ENCODE measurements around the gene SAMD4A. TPM values are rescaled to one million over a fixed set of nuclear protein-coding genes. Genes with fewer than 3 reads are reported as not detected.

SAMD4A gene
- polyA plus RNA-seq, 1 experiment = 13.4 TPM

GRCh38 chr14:54836231-54836630 lies 269.3 kb downstream of the SAMD4A start:
- ChIA-PET POLR2A (no interaction called here), CTCF (no interaction called here)
- peaks cover 5% of the 10 kb centered on the region; the same call in 1 of the 2 replicates for H3K27me3 ChIP-seq (ENCODE audit: control insufficient read depth, insufficient read depth, low read length)
- H3K36me3 ChIP-seq (ENCODE audit: control insufficient read depth, insufficient read depth, low read length) = no peaks in the 10 kb centered on the region
- DNase-seq (ENCODE audit: low read depth) = no peak
- TF ChIP-seq, protein P1, sequence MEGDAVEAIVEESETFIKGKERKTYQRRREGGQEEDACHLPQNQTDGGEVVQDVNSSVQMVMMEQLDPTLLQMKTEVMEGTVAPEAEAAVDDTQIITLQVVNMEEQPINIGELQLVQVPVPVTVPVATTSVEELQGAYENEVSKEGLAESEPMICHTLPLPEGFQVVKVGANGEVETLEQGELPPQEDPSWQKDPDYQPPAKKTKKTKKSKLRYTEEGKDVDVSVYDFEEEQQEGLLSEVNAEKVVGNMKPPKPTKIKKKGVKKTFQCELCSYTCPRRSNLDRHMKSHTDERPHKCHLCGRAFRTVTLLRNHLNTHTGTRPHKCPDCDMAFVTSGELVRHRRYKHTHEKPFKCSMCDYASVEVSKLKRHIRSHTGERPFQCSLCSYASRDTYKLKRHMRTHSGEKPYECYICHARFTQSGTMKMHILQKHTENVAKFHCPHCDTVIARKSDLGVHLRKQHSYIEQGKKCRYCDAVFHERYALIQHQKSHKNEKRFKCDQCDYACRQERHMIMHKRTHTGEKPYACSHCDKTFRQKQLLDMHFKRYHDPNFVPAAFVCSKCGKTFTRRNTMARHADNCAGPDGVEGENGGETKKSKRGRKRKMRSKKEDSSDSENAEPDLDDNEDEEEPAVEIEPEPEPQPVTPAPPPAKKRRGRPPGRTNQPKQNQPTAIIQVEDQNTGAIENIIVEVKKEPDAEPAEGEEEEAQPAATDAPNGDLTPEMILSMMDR (IDR thresholded peaks at IDR 0.05; ENCODE audit: insufficient read depth, low read depth, low read length) = no peak
- H3K4me3 ChIP-seq (ENCODE audit: low read depth, low read length) = no peak overlapping the region

DNA sequence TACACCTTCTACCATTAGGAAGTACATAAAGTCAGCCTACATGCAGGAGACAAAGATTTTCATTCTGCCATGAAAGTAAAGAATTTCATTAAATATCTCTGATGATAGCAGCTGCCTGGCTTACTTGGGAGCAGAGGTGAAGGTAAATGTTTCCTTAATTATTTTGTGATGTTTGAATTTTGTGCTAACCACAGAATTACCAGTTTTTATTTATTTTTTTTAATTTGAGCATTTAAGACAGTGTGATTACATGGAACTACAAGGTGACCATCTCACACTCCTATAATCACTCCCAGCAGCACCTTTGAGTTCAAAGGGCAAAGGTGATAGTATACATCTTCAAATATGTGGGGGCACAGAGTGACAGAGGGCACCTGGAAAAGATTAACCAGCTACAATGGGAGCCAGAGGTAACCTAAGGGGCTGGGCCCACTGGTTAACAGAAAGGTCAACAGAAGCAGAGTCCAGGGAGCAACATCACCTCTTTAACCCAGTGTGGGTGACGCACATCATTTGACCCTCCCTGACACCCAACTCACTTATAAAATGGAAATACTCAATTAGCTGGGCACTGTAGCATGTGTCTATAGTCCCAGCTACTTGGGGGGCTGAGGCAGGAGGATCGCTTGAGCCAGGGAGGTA lies 270.7 kb downstream of the SAMD4A start:
- ChIA-PET POLR2A (no interaction called here), CTCF (no interaction called here)
- no peak overlapping the region for H3K4me3 ChIP-seq (ENCODE audit: low read depth, low read length)
- TF ChIP-seq, protein P1 (IDR thresholded peaks at IDR 0.05; ENCODE audit: insufficient read depth, low read depth, low read length) = no peak
- H3K36me3 ChIP-seq (ENCODE audit: control insufficient read depth, insufficient read depth, low read length) = no peaks in the 10 kb centered on the region
- DNase-seq (ENCODE audit: low read depth) = no peak
- peaks cover 6% of the 10 kb centered on the region for H3K27me3 ChIP-seq (ENCODE audit: control insufficient read depth, insufficient read depth, low read length)

GRCh38 chr14:54838931-54839512 lies 272.1 kb downstream of the SAMD4A start:
- Histone ChIP-seq H3K27me3 (ENCODE audit: control insufficient read depth, insufficient read depth, low read length) (peaks cover 7% of the 10 kb centered on the region), H3K36me3 (ENCODE audit: control insufficient read depth, insufficient read depth, low read length) (no peaks in the 10 kb centered on the region), H3K4me3 (ENCODE audit: low read depth, low read length) (no peak overlapping the region)
- DNase-seq (ENCODE audit: low read depth) = no peak
- POLR2A ChIA-PET = no interaction called here
- TF ChIP-seq, protein P1 (IDR thresholded peaks at IDR 0.05; ENCODE audit: insufficient read depth, low read depth, low read length) = no peak
- CTCF ChIA-PET = no interaction called here

- TF ChIP-seq, protein P1 (IDR thresholded peaks at IDR 0.05; ENCODE audit: insufficient read depth, low read depth, low read length) = no peak
- POLR2A ChIA-PET = no interaction called here
- peaks cover 7% of the 10 kb centered on the region for H3K27me3 ChIP-seq (ENCODE audit: control insufficient read depth, insufficient read depth, low read length)
- H3K4me3 ChIP-seq (ENCODE audit: low read depth, low read length) = no peak overlapping the region
- CTCF ChIA-PET = no interaction called here
- no peaks in the 10 kb centered on the region for H3K36me3 ChIP-seq (ENCODE audit: control insufficient read depth, insufficient read depth, low read length)
- no peak for DNase-seq (ENCODE audit: low read depth)
These were observed 272.8 kb downstream of the SAMD4A start for GRCh38 chr14:54839701-54840119.

DNA sequence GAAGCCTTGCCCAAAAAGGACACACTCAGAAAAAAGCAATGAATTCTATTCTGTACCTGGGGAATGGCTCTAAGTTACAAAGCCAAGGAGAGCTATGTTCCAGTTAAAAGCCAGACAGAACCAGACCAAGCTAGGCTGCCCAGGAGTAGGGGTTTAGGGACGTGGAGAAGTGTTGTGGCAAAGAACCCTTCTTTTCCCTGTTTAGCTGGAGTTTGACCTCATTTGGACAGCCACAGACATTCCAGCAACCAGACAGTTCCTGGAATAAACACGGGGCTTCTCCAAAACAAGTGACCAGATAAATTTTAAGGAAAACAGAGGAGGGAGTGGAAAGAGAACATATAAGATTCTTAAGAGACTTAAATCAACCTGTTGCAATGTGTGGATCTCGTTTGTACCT lies 273.4 kb downstream of the SAMD4A start:
- CTCF ChIA-PET = no interaction called here
- no peak for DNase-seq (ENCODE audit: low read depth)
- Histone ChIP-seq H3K36me3 (ENCODE audit: control insufficient read depth, insufficient read depth, low read length) (no peaks in the 10 kb centered on the region), H3K27me3 (ENCODE audit: control insufficient read depth, insufficient read depth, low read length) (peaks cover 7% of the 10 kb centered on the region), H3K4me3 (ENCODE audit: low read depth, low read length) (no peak overlapping the region)
- POLR2A ChIA-PET = no interaction called here
- TF ChIP-seq, protein P1 (IDR thresholded peaks at IDR 0.05; ENCODE audit: insufficient read depth, low read depth, low read length) = no peak

Data from BJ (cell line).